ENCODE data around the gene SPRED2. TPM values are rescaled to one million over a fixed set of nuclear protein-coding genes. Genes with fewer than 3 reads are reported as not detected.

SPRED2 gene
- total and polyA plus RNA-seq, 2 experiments from 2014 or later: 19.7 to 20.3 TPM

DNA sequence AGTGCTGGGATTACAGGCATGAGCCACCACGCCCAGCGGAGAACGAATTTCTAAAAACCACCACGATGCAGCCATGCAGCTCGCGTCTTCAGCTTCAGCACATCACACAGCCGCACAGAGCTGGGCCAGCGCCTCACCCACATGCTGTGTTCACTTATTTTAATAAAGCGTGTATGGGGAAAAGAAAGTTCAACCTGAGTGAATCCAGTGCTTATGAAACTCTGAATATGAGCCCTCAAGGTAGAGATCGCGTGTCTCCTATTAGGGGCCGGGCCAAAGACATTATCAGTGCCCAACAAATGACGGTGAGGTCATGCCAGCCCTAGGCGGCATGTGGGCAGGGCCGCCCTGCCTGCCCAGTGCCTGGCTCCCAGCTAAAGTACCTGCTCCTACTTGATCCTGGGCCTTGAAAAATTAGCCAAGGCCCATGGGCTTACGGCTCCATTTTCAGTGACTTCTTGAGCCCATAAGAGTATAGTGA, 44.3 kb downstream of the SPRED2 start:
- H3K36me3 ChIP-seq (ENCODE audit: low read depth): no peaks in the 10 kb centered on the region
- TF ChIP-seq EZH2 (IDR thresholded peaks at IDR 0.05; ENCODE audit: insufficient read depth, poor library complexity, severe bottlenecking): no peak
- no peak for TF ChIP-seq EZH2phosphoT487 (IDR thresholded peaks at IDR 0.05; ENCODE audit: insufficient read depth, low read depth)
- H3K9me3 ChIP-seq (ENCODE audit: low read depth): no peaks in the 10 kb centered on the region
- peaks cover 100% of the 10 kb centered on the region for H3K79me2 ChIP-seq (ENCODE audit: insufficient read depth)
- no peaks in the 10 kb centered on the region for H3K9me2 ChIP-seq (ENCODE audit: insufficient read depth)
- H3K9ac ChIP-seq: no peak overlapping the region
- no peaks in the 10 kb centered on the region for H3K27me3 ChIP-seq (replicated peaks; ENCODE audit: insufficient read depth)
- whole genome bisulfite sequencing, 2 experiments (ENCODE audit: low coverage in 1 of 2, low lambda C conversion rate in 2 of 2, missing lambda C conversion rate in 2 of 2): 90% methylated on average over 16 of the region's 16 CpGs
- in situ Hi-C loops (cut with MboI): no loop called here
- H3K4me1 ChIP-seq (ENCODE audit: insufficient read depth): peaks cover 41% of the 10 kb centered on the region
- peaks cover 7% of the 10 kb centered on the region; the same call in 1 of the 2 replicates for H3F3A ChIP-seq (ENCODE audit: insufficient read depth)
- no peak overlapping the region for H2AFZ ChIP-seq
- H3K4me2 ChIP-seq (ENCODE audit: unreplicated experiment): no peak overlapping the region
- no peak overlapping the region for H3K4me3 ChIP-seq
- no peak overlapping the region for H3K27ac ChIP-seq
- H4K20me1 ChIP-seq (ENCODE audit: insufficient read depth): no peaks in the 10 kb centered on the region; the same call in 1 of the 2 replicates
- no peak for DNase-seq

GRCh38 chr2:65386989-65387388, 45.4 kb downstream of the SPRED2 start:
- H3K27me3 ChIP-seq (replicated peaks; ENCODE audit: insufficient read depth): no peaks in the 10 kb centered on the region
- no peak overlapping the region for H3K9ac ChIP-seq
- no peak overlapping the region for H3K4me2 ChIP-seq (ENCODE audit: unreplicated experiment)
- H3F3A ChIP-seq (ENCODE audit: insufficient read depth): peaks cover 16% of the 10 kb centered on the region
- 97% methylated on average over 4 of the region's 4 CpGs for whole genome bisulfite sequencing, 2 experiments (ENCODE audit: low coverage in 1 of 2, low lambda C conversion rate in 2 of 2, missing lambda C conversion rate in 2 of 2)
- TF ChIP-seq EZH2 (IDR thresholded peaks at IDR 0.05; ENCODE audit: insufficient read depth, poor library complexity, severe bottlenecking) (no peak), EZH2phosphoT487 (IDR thresholded peaks at IDR 0.05; ENCODE audit: insufficient read depth, low read depth) (no peak)
- no peaks in the 10 kb centered on the region for H3K9me3 ChIP-seq (ENCODE audit: low read depth)
- H3K79me2 ChIP-seq (ENCODE audit: insufficient read depth): peaks cover 98% of the 10 kb centered on the region
- H4K20me1 ChIP-seq (ENCODE audit: insufficient read depth): no peaks in the 10 kb centered on the region; the same call in 1 of the 2 replicates
- no peaks in the 10 kb centered on the region for H3K9me2 ChIP-seq (ENCODE audit: insufficient read depth)
- no peaks in the 10 kb centered on the region for H3K36me3 ChIP-seq (ENCODE audit: low read depth)
- H3K27ac ChIP-seq: no peak overlapping the region
- DNase-seq: no peak
- peaks cover 46% of the 10 kb centered on the region for H3K4me1 ChIP-seq (ENCODE audit: insufficient read depth)
- H2AFZ ChIP-seq: no peak overlapping the region
- no peak overlapping the region for H3K4me3 ChIP-seq
- in situ Hi-C loops (cut with MboI): no loop called here

- in situ Hi-C loops (cut with MboI): no loop called here
- no peaks in the 10 kb centered on the region; the same call in 1 of the 2 replicates for H4K20me1 ChIP-seq (ENCODE audit: insufficient read depth)
- TF ChIP-seq EZH2 (IDR thresholded peaks at IDR 0.05; ENCODE audit: insufficient read depth, poor library complexity, severe bottlenecking): no peak
- TF ChIP-seq EZH2phosphoT487 (IDR thresholded peaks at IDR 0.05; ENCODE audit: insufficient read depth, low read depth): no peak
These were observed 46.1 kb downstream of the SPRED2 start for GRCh38 chr2:65386344-65386743.

GRCh38 chr2:65383541-65384488, 48.6 kb downstream of the SPRED2 start:
- in situ Hi-C loops (cut with MboI): no loop called here
- Histone ChIP-seq H3K9me2 (ENCODE audit: insufficient read depth) (no peaks in the 10 kb centered on the region), H3K9me3 (ENCODE audit: low read depth) (no peaks in the 10 kb centered on the region), H2AFZ (no peak overlapping the region), H3K27me3 (replicated peaks; ENCODE audit: insufficient read depth) (no peaks in the 10 kb centered on the region), H3K27ac (peak overlapping the region; percentile 85), H3F3A (ENCODE audit: insufficient read depth) (peaks cover 18% of the 10 kb centered on the region), H4K20me1 (ENCODE audit: insufficient read depth) (no peaks in the 10 kb centered on the region; the same call in 1 of the 2 replicates), H3K9ac (peak overlapping the region; percentile 48), H3K4me2 (ENCODE audit: unreplicated experiment) (peak overlapping the region; percentile 85), H3K79me2 (ENCODE audit: insufficient read depth) (peaks cover 97% of the 10 kb centered on the region), H3K4me3 (peak overlapping the region; percentile 58), H3K4me1 (ENCODE audit: insufficient read depth) (peaks cover 46% of the 10 kb centered on the region), H3K36me3 (ENCODE audit: low read depth) (no peaks in the 10 kb centered on the region)
- DNase-seq: no peak
- TF ChIP-seq EZH2phosphoT487 (IDR thresholded peaks at IDR 0.05; ENCODE audit: insufficient read depth, low read depth): no peak
- TF ChIP-seq EZH2 (IDR thresholded peaks at IDR 0.05; ENCODE audit: insufficient read depth, poor library complexity, severe bottlenecking): no peak
- 48% methylated on average over 17 of the region's 17 CpGs for WGBS, 2 experiments (ENCODE audit: low coverage in 1 of 2, low lambda C conversion rate in 2 of 2, missing lambda C conversion rate in 2 of 2)

More at GRCh38 chr2:65386344-65386743, 46.1 kb downstream of the SPRED2 start:
- no peaks in the 10 kb centered on the region for H3K27me3 ChIP-seq (replicated peaks; ENCODE audit: insufficient read depth)
- no peak overlapping the region for H3K4me2 ChIP-seq (ENCODE audit: unreplicated experiment)
- no peaks in the 10 kb centered on the region for H3K9me2 ChIP-seq (ENCODE audit: insufficient read depth)
- no peak overlapping the region for H3K27ac ChIP-seq
- DNase-seq: no peak
- 96% methylated on average over 3 of the region's 3 CpGs for WGBS, 2 experiments (ENCODE audit: low coverage in 1 of 2, low lambda C conversion rate in 2 of 2, missing lambda C conversion rate in 2 of 2)
- H2AFZ ChIP-seq: no peak overlapping the region
- peaks cover 98% of the 10 kb centered on the region for H3K79me2 ChIP-seq (ENCODE audit: insufficient read depth)
- H3K4me1 ChIP-seq (ENCODE audit: insufficient read depth): peaks cover 42% of the 10 kb centered on the region
- no peak overlapping the region for H3K4me3 ChIP-seq
- H3K36me3 ChIP-seq (ENCODE audit: low read depth): no peaks in the 10 kb centered on the region
- no peaks in the 10 kb centered on the region for H3K9me3 ChIP-seq (ENCODE audit: low read depth)
- H3K9ac ChIP-seq: no peak overlapping the region
- peaks cover 18% of the 10 kb centered on the region for H3F3A ChIP-seq (ENCODE audit: insufficient read depth)
